Kidney (tissue), 14 donors: Measurements from ENCODE around the gene HCFC2. TPM values are rescaled to one million over a fixed set of nuclear protein-coding genes. Genes with fewer than 3 reads are reported as not detected.

ENCODE experiments used
- DNase-seq, 5 donors: peaks; one replicate each; pipeline ENCODE4 v3.0.0-alpha.2; 2013 to 2020
- FAIRE-seq: peaks from 2 replicates; lab custom pipeline; 2012; peaks lifted over from hg19 to GRCh38; lab: Jason Lieb, UNC
- H3K27ac ChIP-seq, 2 donors: one replicate each; pipeline ENCODE4 v1.7.0; 2013; ENCODE audit warnings: low read depth in 2 of 2, low read length in 2 of 2, inconsistent platforms in 1 of 2
- H3K27me3 ChIP-seq: one replicate; pipeline ENCODE4 v1.7.1; 2013; ENCODE audit warnings: low read length, inconsistent platforms; ENCODE audit not compliant: control insufficient read depth, insufficient read depth
- H3K36me3 ChIP-seq, 3 donors: one replicate each; pipeline versions ENCODE4 v1.7.0 to v1.7.1; 2013; ENCODE audit warnings: low read length in 3 of 3, control low read depth in 1 of 3, inconsistent platforms in 1 of 3; ENCODE audit not compliant: insufficient read depth in 3 of 3, control insufficient read depth in 2 of 3
- H3K4me1 ChIP-seq, 3 donors: one replicate each; pipeline versions ENCODE4 v1.7.0 to v1.7.1; 2013; ENCODE audit warnings: low read length in 3 of 3, inconsistent platforms in 1 of 3, low read depth in 1 of 3; ENCODE audit not compliant: control insufficient read depth in 2 of 3, insufficient read depth in 2 of 3
- H3K4me3 ChIP-seq, 3 donors: one replicate each; pipeline versions ENCODE4 v1.7.0 to v1.8.1; 2013; ENCODE audit warnings: low read length in 3 of 3, control low read depth in 1 of 3, inconsistent platforms in 1 of 3
- H3K9ac ChIP-seq, 3 donors: one replicate each; pipeline versions ENCODE4 v1.7.0 to v1.7.1; 2013; ENCODE audit warnings: low read length in 3 of 3, control low read depth in 1 of 3, inconsistent platforms in 1 of 3
- H3K9me3 ChIP-seq, 3 donors: one replicate each; pipeline versions ENCODE4 v1.7.0 to v1.7.1; 2013; ENCODE audit warnings: low read length in 3 of 3, control low read depth in 1 of 3, inconsistent platforms in 1 of 3; ENCODE audit not compliant: control insufficient read depth in 2 of 3, insufficient read depth in 1 of 3
- intact Hi-C: fragments of 100-400 bp; cut with DNase I; formaldehyde crosslinking; loops from one replicate; pipeline ENCODE4 v1.11.1; 2022
- polyA plus RNA-seq: library from polyadenylated mRNA; stranded (reverse); fragments of 350-450 nt; fragmentation: Illumina TruSeq; extraction: RNeasy Lipid Tissue Mini Kit (QIAGEN cat#74804); gene quantifications from one replicate; pipeline ENCODE4 v1.2.3, GENCODE V29; 2014; ENCODE audit warnings: low read depth, low replicate concordance; ENCODE audit not compliant: insufficient read depth
- total RNA-seq: library from RNA; stranded (reverse); fragmentation: NEBNext Ultra II Directional; extraction: Animal tissue kit (Norgen Biotek cat#: 25700); gene quantifications from one replicate; pipeline ENCODE4 v1.2.1, GENCODE V29; 2021
- TF ChIP-seq, protein P1 (sequence below): IDR thresholded peaks from 3 replicates; pipeline ENCODE4 v1.5.1; 2012; ENCODE audit warnings: mild to moderate bottlenecking, moderate library complexity, borderline replicate concordance; ENCODE audit not compliant: insufficient read depth; ENCODE audit errors: extremely low read depth
- donor health status: control.
- donor health status: control.
- donor health status: control.
- donor health status: control.
- donor health status: control.
- donor health status: DM: yes; HTN: yes; CAD: no.
- donor health status: Normal renal cell carcinoma (clear cell type).

The HCFC2 gene
- total and polyA plus RNA-seq, 2 donors from 2014 or later: 6.0 to 18.1 TPM

DNA sequence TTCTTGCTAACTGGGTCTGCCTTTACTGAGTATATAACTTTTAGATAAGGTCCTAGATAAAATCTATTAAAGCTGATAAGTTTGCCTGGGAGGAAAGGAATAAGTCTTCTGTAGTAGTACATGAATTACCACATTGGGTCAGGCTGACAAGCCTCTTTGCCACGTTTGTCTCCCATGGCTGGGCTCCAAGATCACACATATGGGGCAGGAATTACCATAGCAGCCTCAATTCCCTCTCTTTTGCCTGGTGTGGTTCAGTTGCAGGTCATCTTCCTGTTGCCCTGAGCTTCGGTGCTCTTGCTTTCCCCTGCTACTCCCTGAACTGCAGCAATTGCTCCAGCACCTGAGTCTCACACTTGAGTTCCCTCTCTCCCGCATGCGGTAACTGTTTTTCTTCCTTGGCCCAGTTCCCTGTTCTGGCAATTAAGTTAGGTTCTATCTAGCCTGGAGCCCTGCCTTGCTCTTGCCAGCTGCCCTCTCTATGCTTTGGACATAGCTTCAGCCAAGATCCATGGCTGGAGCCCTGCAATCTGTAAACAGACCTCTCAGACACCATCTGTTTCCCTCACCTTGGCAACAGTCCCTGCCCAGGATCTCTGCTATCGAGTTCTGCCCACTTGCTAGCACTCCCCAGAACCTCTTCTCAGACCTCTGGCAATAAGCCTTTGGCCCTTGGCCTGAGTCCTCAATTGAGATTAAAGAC is 8.5 kb upstream of the HCFC2 start:
- Histone ChIP-seq H3K36me3 (no peaks in the 10 kb centered on the region), H3K9me3 (no peaks in the 10 kb centered on the region), H3K4me1 (peaks cover 0 to 2% (median 0%) of the 10 kb centered on the region in 3 donors), H3K9ac (no peak overlapping the region), H3K27me3 (no peaks in the 10 kb centered on the region), H3K27ac (no peak overlapping the region), H3K4me3 (no peak overlapping the region)
- TF ChIP-seq, protein P1, sequence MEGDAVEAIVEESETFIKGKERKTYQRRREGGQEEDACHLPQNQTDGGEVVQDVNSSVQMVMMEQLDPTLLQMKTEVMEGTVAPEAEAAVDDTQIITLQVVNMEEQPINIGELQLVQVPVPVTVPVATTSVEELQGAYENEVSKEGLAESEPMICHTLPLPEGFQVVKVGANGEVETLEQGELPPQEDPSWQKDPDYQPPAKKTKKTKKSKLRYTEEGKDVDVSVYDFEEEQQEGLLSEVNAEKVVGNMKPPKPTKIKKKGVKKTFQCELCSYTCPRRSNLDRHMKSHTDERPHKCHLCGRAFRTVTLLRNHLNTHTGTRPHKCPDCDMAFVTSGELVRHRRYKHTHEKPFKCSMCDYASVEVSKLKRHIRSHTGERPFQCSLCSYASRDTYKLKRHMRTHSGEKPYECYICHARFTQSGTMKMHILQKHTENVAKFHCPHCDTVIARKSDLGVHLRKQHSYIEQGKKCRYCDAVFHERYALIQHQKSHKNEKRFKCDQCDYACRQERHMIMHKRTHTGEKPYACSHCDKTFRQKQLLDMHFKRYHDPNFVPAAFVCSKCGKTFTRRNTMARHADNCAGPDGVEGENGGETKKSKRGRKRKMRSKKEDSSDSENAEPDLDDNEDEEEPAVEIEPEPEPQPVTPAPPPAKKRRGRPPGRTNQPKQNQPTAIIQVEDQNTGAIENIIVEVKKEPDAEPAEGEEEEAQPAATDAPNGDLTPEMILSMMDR: no peak
- DNase-seq: no peak
- intact Hi-C loops: no loop called here
- FAIRE-seq: no peak

DNA sequence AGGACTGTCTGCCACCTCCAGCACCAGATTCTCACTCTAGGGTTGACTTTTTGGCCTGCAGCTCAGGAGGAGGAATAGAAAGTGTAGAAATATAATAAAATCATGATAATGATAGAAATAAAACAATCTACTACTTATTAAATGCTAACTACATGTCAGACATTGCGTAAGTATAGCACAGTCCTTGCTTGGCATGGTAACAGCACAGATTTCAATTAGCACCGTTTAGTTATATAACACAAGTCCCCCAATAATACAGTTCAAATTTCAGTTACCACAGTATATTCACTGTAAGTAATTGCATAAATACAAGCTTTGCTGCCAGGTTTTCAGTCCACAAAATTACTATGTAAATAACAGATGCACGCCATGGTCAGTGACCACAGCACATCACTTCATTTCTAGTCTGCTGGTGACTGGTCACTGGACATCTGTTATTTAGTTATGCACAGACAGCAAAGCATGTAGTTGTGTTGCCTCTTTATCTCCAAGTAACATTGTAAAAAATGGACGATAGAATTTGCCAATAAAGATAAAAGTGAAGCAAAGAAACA is 7.8 kb upstream of the HCFC2 start:
- Histone ChIP-seq H3K4me1 (peaks cover 0 to 2% (median 0%) of the 10 kb centered on the region in 3 donors), H3K27ac (no peak overlapping the region), H3K9me3 (no peaks in the 10 kb centered on the region), H3K9ac (no peak overlapping the region), H3K27me3 (no peaks in the 10 kb centered on the region), H3K36me3 (no peaks in the 10 kb centered on the region), H3K4me3 (no peak overlapping the region)
- DNase-seq (no peak), FAIRE-seq (no peak)
- intact Hi-C loops: no loop called here
- TF ChIP-seq, protein P1: no peak

DNA sequence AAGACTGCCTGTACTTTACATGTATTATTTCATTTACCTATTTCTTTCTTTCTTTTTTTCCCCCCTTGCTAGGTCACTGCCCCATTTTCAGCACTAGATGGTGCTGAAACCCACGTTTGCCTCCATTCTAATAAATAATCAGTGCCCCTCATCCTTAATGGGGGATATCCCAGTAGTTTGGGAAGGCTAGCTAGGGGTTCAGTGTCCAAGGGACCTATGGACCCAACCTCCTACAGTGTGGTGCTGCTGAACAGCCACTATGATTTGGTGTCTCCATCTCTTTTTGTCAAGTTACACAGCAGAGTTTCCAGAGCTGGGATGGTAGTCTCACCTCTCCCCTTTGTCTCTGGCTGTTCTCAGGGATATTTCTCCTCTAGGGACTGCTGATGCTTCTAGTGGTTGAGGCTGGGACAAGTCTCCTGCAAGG is 6.5 kb upstream of the HCFC2 start:
- FAIRE-seq: no peak
- no peak for DNase-seq
- intact Hi-C loops: no loop called here
- H3K9ac ChIP-seq: no peak overlapping the region
- TF ChIP-seq, protein P1: peak; percentile 58
- H3K36me3 ChIP-seq: no peaks in the 10 kb centered on the region
- peaks cover 0 to 2% (median 0%) of the 10 kb centered on the region in 3 donors for H3K4me1 ChIP-seq
- H3K27ac ChIP-seq: no peak overlapping the region
- no peak overlapping the region for H3K4me3 ChIP-seq
- H3K9me3 ChIP-seq: no peaks in the 10 kb centered on the region
- H3K27me3 ChIP-seq: no peaks in the 10 kb centered on the region
